Measurements from ENCODE around the gene IGSF21.
"Not testable (repeated sequence)": the region's sequence is repeated elsewhere in the genome, so short reads cannot be mapped to it uniquely, and the experiment has no call there.

Gene IGSF21

DNA sequence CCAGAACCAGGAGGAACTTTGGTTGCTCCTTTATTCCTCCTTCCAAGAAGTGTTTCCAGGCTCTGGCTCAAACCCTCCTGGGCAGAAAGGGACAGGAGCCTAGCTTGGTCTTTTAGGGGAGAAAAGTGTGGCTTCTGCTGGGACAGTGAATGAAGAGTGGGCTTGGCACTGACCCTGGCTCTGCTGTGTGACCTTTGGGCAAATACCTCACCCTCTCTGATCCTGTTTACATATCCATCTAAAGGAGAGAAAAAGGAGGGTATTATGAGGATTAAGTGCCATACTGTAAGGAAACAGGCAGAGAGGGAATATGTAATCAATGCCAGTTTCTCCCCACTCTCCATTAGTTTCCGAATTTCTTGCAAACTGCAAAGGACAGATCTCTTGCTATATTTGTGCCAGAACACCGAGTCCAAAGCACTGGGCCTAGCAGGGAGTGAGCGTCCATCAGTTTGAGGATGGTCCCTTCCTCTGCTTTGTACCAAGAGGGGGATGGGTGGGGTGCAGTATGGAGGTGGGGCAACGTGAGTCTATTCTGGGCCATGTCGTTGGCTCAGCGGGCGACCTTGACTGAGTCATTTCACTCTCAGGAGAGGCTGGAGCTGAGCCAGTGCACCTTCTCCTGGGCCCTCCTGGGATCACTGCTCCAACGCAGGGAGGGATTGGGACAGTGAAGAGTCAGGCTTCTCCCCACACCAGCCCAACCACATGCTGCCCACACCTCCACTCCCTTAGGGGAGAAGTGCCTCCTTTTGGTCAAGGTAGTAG is 38.4 kb downstream of the IGSF21 start:
- DNase-seq (ENCODE audit: low read depth) = no peak

- no peak for DNase-seq (ENCODE audit: low read depth)
These were observed 39.3 kb downstream of the IGSF21 start for GRCh38 chr1:18146886-18147285.

GRCh38 chr1:18147672-18148071 is 40.1 kb downstream of the IGSF21 start:
- no peak for DNase-seq (ENCODE audit: low read depth)

GRCh38 chr1:18148461-18148860 is 40.9 kb downstream of the IGSF21 start:
- no peak for DNase-seq (ENCODE audit: low read depth)

DNA sequence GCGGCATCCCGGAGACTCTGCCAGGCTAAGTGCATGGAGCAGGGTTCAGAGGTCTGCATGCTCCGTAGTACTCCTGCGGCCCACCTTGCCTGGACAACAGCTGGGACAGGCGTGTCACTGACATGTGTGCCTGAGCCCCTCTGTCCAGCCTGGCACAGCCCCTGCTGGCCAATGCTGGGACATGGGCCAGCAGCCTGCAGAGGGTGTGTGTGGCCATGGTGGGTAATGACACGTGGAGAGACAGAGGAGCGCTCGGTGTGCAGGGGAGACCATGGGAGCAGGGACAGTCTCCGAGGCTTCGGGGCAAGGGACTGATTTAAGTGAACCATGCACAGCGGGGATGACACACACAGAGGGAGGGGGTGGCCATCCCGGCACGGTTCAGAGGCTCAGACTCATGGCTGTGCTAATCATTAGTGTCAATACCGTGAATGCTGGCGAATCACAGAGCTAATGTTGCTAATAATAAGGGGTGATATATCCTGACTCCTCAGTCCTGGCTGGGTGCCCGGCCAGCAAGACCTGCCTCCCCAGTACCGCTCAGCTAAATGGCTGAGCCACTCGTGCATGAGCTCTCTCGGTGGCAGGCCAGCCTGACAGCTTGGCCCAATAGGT is 41.5 kb downstream of the IGSF21 start:
- no peak for DNase-seq (ENCODE audit: low read depth)

GRCh38 chr1:18151436-18152122 is 44.0 kb downstream of the IGSF21 start:
- no peak for DNase-seq (ENCODE audit: low read depth)

DNA sequence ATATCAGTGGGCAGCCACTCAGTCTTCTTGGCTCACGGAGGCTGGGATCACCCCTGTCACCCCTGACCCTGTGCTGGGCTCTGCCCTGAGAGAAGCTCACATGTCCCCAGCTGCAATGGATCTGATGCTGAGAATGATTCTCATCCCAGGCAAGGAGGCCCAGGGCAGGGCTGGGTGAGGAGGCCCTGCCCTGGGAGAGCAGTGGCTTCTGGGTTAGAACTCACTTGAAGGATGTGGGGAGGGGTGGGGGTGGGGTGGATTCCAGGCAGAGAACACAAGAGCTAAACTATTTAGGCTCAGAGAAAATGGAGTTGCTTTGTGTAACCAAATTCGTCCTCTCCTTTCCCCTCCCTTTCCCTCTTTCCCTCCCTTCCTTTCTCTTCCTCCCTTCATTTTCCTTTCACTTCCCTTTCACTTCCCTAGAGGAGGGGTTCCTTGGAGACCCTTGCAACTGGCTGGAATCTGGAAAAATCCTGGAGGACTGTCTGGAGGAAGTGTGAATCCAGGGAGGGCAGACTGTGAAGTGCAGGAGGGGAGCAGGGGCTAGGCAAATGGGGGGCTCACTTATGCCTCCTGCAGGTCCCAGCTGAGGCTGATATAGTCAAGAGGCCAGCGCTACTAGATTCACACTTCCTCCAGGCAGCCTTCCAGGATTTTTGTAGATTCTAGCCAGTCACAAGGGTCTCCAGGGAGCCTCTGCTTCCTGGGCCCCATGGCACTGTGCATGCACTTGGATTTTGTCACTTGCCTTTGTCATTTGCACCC is 47.0 kb downstream of the IGSF21 start:
- no peak for DNase-seq (ENCODE audit: low read depth)

- no peak for DNase-seq (ENCODE audit: low read depth)
These were observed 48.3 kb downstream of the IGSF21 start for GRCh38 chr1:18155881-18156385.

GRCh38 chr1:18157352-18157751 is 49.8 kb downstream of the IGSF21 start:
- DNase-seq (ENCODE audit: low read depth) = no peak

DNA sequence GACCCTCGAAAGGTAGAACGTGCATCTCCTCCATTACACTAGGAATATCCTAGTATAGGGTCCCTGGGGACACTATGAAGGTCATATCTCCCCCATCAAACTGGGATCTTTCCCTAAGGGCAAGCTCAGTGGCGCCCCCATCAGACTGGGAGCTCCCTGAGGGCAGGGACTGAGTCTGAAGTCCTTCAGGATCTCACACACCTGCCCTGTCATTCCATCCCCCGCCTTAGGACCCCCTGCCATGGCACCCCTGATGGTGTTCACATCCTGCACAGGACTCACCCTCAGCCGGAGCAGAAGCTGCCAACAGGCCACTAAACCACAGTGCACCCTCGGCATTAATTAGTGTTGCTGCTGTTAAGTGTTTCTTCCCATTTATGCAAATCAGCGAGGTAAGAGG is 50.4 kb downstream of the IGSF21 start:
- DNase-seq (ENCODE audit: low read depth) = no peak

GRCh38 chr1:18158714-18159113 is 51.1 kb downstream of the IGSF21 start:
- DNase-seq (ENCODE audit: low read depth) = no peak

DNA sequence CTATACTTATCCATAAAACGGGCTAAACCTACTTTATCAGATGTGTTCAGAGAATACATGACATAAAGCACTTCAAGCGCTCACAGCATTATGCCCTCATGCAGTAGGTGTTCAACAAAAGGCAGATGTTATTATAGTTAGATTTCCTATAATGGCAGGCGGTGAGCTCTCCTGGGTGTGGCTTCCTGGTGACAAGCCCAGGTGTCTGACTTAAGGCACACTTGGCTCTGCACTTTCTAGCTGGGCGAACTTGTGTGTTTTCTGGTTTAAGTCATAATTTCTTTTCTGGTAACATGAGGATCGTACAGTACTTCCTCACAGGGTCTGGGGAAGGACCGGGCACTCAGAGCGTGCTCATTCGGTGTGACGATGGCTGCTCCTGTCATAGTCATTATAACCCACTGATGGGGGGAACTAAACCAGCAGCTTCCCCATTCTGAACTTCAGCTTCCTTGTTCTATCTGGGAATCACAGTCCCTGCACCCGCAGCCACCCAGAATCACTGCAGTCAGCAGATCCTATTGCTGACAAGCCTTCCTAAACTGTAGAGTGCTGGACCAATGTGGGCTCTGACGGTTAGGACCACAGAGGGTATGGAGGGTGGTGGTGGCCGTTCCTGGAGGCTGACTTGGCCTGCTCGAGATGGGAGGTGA is 52.8 kb downstream of the IGSF21 start:
- no peak for DNase-seq (ENCODE audit: low read depth)

GRCh38 chr1:18161690-18162089 is 54.1 kb downstream of the IGSF21 start:
- no peak for DNase-seq (ENCODE audit: low read depth)

- not testable (repeated sequence) for DNase-seq (ENCODE audit: low read depth)
These were observed 58.0 kb downstream of the IGSF21 start for GRCh38 chr1:18165640-18166039.

DNA sequence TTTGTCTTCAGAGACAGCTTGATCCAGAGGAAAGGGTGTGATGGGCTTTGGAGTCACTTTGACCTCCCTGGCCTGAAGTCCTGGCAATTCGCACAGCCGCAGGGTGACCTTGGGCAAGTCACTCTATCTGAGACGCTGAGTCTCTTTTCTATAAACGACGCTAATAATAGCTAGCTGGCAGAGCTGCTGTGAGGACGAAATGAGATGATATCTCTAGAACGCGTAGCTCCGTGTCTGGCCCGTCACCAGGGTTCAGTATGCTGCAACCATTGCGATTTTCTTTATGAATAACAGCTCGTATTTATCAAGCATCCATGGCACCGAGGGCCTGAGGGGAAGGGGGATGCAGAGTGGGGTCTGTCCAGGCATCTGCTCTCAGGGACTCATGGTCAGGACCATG is 58.7 kb downstream of the IGSF21 start:
- DNase-seq (ENCODE audit: low read depth) = no peak

- DNase-seq (ENCODE audit: low read depth) = no peak
These were observed 59.3 kb downstream of the IGSF21 start for GRCh38 chr1:18166929-18167328.

DNA sequence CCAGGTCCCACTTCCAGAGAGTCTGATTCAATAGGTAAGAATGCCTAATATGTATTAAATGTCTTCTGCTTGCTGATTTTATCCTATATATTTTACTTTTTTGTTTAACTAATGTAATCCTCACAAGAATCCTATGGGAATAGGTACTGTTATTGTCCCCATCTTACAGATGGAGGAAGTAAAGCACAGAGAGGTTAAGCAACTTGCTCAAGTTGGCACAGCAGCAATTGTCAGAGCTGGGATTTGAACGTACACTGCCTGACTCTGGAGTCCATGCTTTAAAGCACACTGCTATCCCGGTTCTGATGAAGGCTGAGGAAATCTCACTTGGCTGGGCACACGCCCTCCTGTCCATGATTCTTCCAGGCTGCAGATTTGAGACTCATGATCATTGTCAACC is 62.8 kb downstream of the IGSF21 start:
- no peak for DNase-seq (ENCODE audit: low read depth)

DNA sequence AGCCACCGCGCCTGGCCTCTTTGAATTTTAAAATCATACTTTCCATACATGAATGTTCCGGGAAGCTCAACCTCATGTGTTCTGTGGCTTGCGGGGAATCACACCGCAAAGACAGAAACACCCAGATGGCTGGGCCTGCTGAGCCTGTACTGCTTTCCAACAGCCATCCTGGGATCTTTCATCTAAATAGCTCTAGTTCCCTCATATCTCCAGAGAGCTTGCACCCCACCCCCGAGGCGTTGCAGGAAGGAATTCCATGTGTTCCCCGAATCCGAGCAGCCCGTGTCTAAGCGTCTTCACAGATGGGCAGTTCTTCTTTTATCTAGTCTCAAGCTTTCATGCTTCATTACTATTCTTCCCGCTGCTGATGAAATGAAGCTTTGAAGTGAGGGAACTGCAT is 66.4 kb downstream of the IGSF21 start:
- DNase-seq (ENCODE audit: low read depth) = no peak

DNA sequence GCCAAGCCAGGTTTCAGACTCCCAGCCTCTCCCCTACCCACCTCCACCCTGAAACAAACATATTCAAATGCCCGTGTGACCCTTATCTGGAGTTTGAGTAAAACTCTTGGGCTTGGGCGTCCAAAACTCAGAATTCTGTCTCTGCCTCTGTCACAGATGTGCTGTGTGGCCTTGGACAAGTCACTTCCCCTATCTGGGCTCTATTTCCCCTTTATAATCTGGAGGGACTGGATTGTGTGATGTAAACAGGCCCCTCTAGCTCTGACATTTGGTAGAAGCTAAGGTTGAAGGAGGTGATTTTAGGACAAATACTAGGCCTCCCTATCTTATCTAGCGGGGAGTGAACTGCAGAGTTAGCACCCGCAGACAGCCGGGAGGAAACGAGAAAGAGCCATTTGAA is 67.5 kb downstream of the IGSF21 start:
- DNase-seq (ENCODE audit: low read depth) = no peak

DNA sequence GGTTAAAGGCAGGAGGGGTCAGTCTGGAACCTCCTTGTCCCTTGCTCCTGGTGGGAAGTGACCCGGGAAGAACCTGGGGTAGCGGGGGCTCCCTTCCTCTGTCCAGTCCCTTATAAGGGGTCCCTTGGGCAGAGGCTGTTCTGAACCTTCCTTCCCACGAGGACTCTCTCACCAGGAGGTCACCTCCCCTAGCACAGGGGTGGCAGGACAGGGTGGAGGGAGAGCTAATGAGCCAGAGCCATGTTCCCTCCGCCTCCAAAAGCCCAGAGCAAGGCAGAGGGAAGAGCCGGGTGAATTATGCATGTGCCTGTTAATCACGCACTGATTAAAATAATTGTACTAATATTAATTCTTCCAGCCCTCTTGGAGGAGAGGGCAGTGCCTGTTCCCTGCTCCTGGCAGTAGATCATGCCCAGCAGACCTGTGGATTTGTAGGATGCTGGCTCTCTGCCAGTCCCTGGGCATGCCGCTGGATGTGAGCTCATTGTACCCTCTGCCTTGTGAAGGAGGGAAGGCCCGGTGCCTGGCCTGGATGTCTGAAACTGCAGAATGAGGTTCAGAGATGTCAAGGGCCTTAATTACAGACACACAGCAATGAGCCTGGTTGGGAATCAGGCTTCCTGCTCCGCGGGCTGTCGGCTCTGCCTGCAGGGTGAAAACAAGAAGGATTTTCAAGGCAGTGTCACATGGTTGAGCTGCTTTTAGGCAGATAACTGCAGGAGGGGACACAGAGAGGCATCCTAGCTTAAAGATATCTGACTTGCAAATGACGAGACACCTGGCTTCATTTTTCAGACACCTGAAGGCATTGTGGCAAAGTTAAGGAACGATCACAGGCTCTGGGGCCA is 68.2 kb downstream of the IGSF21 start:
- no peak for DNase-seq (ENCODE audit: low read depth)

GRCh38 chr1:18176619-18177018 is 69.0 kb downstream of the IGSF21 start:
- DNase-seq (ENCODE audit: low read depth) = no peak

Data from stimulated activated CD8-positive, alpha-beta memory T cell treated with anti-CD3 and anti-CD28 coated beads, Interleukin-4, amount 100 ng/mL, for 24 hours (primary cell).